Esophagus squamous epithelium (tissue), 4 donors: ENCODE data around the gene INTS7.
"Not testable (repeated sequence)": the region's sequence is repeated elsewhere in the genome, so short reads cannot be mapped to it uniquely, and the experiment has no call there.

Experiments
- CTCF ChIP-seq, 6 experiments: fragments of 450-650 bp in 4 of 6; fragments of 200-600 bp in 2 of 6; sonication (generic) in 2 of 6; IDR thresholded peaks; one replicate each; pipeline ENCODE4 v1.5.1; 2016 to 2019; ENCODE audit warnings: antibody characterized with exemption in 6 of 6, mild to moderate bottlenecking in 4 of 6, moderate library complexity in 4 of 6
- POLR2A ChIP-seq, 4 donors: fragments of 450-650 bp; IDR thresholded peaks; one replicate each; pipeline ENCODE4 v1.6.1; 2017; ENCODE audit warnings: antibody characterized with exemption in 4 of 4, mild to moderate bottlenecking in 4 of 4, moderate library complexity in 3 of 4

GRCh38 chr1:211997426-211997825 lies 37.9 kb downstream of the INTS7 start:
- TF ChIP-seq CTCF, POLR2A (IDR thresholded peaks at IDR 0.05): not testable (repeated sequence)
